Measurements from ENCODE around the gene CEP250. TPM values are rescaled to one million over a fixed set of nuclear protein-coding genes. Genes with fewer than 3 reads are reported as not detected.

The CEP250 gene
- total RNA-seq: 18.1 and 63.6 TPM in 2 replicates

GRCh38 chr20:35454881-35455609 is at the start of gene CEP250:
Gene CEP250, plus strand, starts transcription at chr20:35455598. Its CDS starts 6,770 bp downstream, at chr20:35462368.

GRCh38 chr20:35529552-35529951 is 74.2 kb downstream of the CEP250 start, which contains the start of gene C20orf173:
Gene C20orf173, minus strand, starts transcription at chr20:35529652. Its CDS starts 279 bp downstream, at chr20:35529373.

GRCh38 chr20:35541783-35542662 is 86.6 kb downstream of the CEP250 start, which contains the start of gene ERGIC3:
Gene ERGIC3, plus strand, starts transcription at chr20:35542078. Its CDS starts 20 bp downstream, at chr20:35542098.

Other genes with a start within 250 kb of the CEP250 start
- gene MMP24, start 228.9 kb upstream of the CEP250 start, total RNA-seq: under 0.01 and 0.07 TPM in 2 replicates
- gene MMP24OS, start 177.5 kb upstream of the CEP250 start, total RNA-seq: 3.1 and 8.7 TPM in 2 replicates
- 172 and 276 TPM in 2 replicates for gene EIF6, start 170.8 kb upstream of the CEP250 start, total RNA-seq
- gene FAM83C, start 163.2 kb upstream of the CEP250 start, total RNA-seq: 0.93 and 1.7 TPM in 2 replicates
- 19.1 and 38.0 TPM in 2 replicates for gene UQCC1, start 43.6 kb upstream of the CEP250 start, total RNA-seq
- under 0.01 and 0.64 TPM in 2 replicates for gene GDF5, start 17.4 kb upstream of the CEP250 start, total RNA-seq
- gene C20orf173, start 74.1 kb downstream of the CEP250 start, total RNA-seq: not detected in 2 replicates
- 335 and 341 TPM in 2 replicates for gene ERGIC3, start 86.5 kb downstream of the CEP250 start, total RNA-seq
- 3.2 and 5.1 TPM in 2 replicates for gene SPAG4, start 160.2 kb downstream of the CEP250 start, total RNA-seq
- 99.6 and 127 TPM in 2 replicates for gene CPNE1, start 209.3 kb downstream of the CEP250 start, total RNA-seq
- 40.0 and 57.0 TPM in 2 replicates for gene RBM12, start 209.3 kb downstream of the CEP250 start, total RNA-seq
- gene NFS1, start 243.8 kb downstream of the CEP250 start, total RNA-seq: 37.9 and 46.5 TPM in 2 replicates
- 58.1 and 158 TPM in 2 replicates for gene ROMO1, start 243.8 kb downstream of the CEP250 start, total RNA-seq